ENCODE results near the gene PRKG1. TPM values are rescaled to one million over a fixed set of nuclear protein-coding genes. Genes with fewer than 3 reads are reported as not detected.

The PRKG1 gene
- total and polyA plus RNA-seq, 2 of the 8 experiments (the other 6 are each of a cell fraction or from before 2014, with no cell fraction given), result 4.2 to 15.2 TPM

GRCh38 chr10:51085204-51085603 lies 10.9 kb downstream of the PRKG1 start:
- Histone ChIP-seq H3K4me1 (replicated peaks in 1 of 4; ENCODE audit: control insufficient read depth in 3 of 4, insufficient read depth in 4 of 4, low read length in 3 of 4) (peaks cover 3 to 12% (median 10%) of the 10 kb centered on the region in 4 experiments; a peak in 6 of 7 replicates), H3K23me2 (ENCODE audit: low read depth, low read length) (no peaks in the 10 kb centered on the region), H3K27me3 (replicated peaks in 1 of 4; ENCODE audit: control insufficient read depth in 3 of 4, extremely low read depth in 1 of 4, insufficient read depth in 3 of 4, low read length in 3 of 4) (no peaks in the 10 kb centered on the region), H3K79me1 (ENCODE audit: low read depth, low read length) (no peaks in the 10 kb centered on the region), H3K18ac (ENCODE audit: extremely low read depth, low read length) (no peak overlapping the region), H2AFZ (ENCODE audit: low read length) (no peak overlapping the region), H4K20me1 (replicated peaks in 1 of 2; ENCODE audit: control insufficient read depth in 1 of 2, insufficient read depth in 2 of 2, low read length in 2 of 2) (no peaks in the 10 kb centered on the region), H3K9me3 (ENCODE audit: insufficient read depth in 2 of 2, low read depth in 1 of 2, low read length in 1 of 2) (no peaks in the 10 kb centered on the region), H3K4ac (replicated peaks; ENCODE audit: insufficient read length, low read depth, low read length) (no peak overlapping the region), H3K4me2 (ENCODE audit: insufficient read depth in 1 of 2, low read depth in 2 of 2, low read length in 2 of 2) (no peak overlapping the region), H2BK5ac (ENCODE audit: low read depth, low read length) (no peak overlapping the region), H3K36me3 (ENCODE audit: control insufficient read depth in 2 of 4, insufficient read depth in 4 of 4, low read length in 3 of 4) (no peaks in the 10 kb centered on the region), H3K27ac (ENCODE audit: low read depth, low read length) (no peak overlapping the region), H2AK5ac (ENCODE audit: low read depth, low read length) (no peak overlapping the region), H3K23ac (ENCODE audit: insufficient read length) (no peak overlapping the region), H2BK12ac (ENCODE audit: low read depth, low read length) (no peak overlapping the region), H3K4me3 (ENCODE audit: extremely low read depth in 1 of 4, insufficient read depth in 2 of 4, low read depth in 3 of 4, low read length in 4 of 4) (no peak overlapping the region), H2BK15ac (ENCODE audit: low read length) (no peak overlapping the region), H2BK120ac (replicated peaks; ENCODE audit: low read depth, low read length) (no peak overlapping the region), H2BK20ac (ENCODE audit: low read length) (no peak overlapping the region), H3K9ac (replicated peaks in 1 of 4; ENCODE audit: extremely low read depth in 1 of 4, low read depth in 3 of 4, low read length in 3 of 4) (no peak overlapping the region), H4K8ac (ENCODE audit: extremely low read depth, insufficient read depth, low read length) (no peak overlapping the region), H4K5ac (ENCODE audit: insufficient read length, low read depth, low read length) (no peak overlapping the region), H3K79me2 (ENCODE audit: control insufficient read depth in 1 of 2, insufficient read depth in 2 of 2, low read length in 2 of 2) (peaks cover 0 to 33% of the 10 kb centered on the region in 2 experiments; a peak in 3 of 4 replicates), H4K91ac (replicated peaks; ENCODE audit: insufficient read length, low read length) (no peak overlapping the region), H3K56ac (replicated peaks; ENCODE audit: insufficient read length, low read depth, low read length) (no peak overlapping the region), H3K14ac (ENCODE audit: insufficient read length) (no peak overlapping the region)
- FAIRE-seq, result no peak
- no peak for DNase-seq (ENCODE audit: low read depth in 1 of 2, low spot score in 2 of 2)
- CTCF ChIA-PET (ENCODE audit: partially characterized antibody), result interaction anchor here (0.9 to 5.4 kb wide), 5 partner anchors 9 to 875 kb away, joined by 3 to 30 read pairs (median 5); no protein-coding TSS in a partner anchor
- POLR2A ChIA-PET (ENCODE audit: partially characterized antibody), result no interaction called here
- 90% methylated on average over 5 of the region's 5 CpGs; no CpG with 5 or more reads in 1 of the 2 experiments for WGBS, 2 experiments (ENCODE audit: extremely low coverage in 1 of 2, insufficient coverage in 1 of 2, insufficient read length in 1 of 2, insufficient replicate concordance in 2 of 2, low coverage in 1 of 2, low lambda C conversion rate in 2 of 2, missing lambda C conversion rate in 1 of 2)
- TF ChIP-seq EGR1 (IDR thresholded peaks at IDR 0.05; ENCODE audit: borderline replicate concordance, low read depth, low read length) (no peak), CEBPB (IDR thresholded peaks at IDR 0.05; ENCODE audit: low read depth, low read length) (no peak), HDAC6 (IDR thresholded peaks at IDR 0.05; ENCODE audit: low read depth, low read length) (no peak), GTF2F1 (IDR thresholded peaks at IDR 0.05; ENCODE audit: borderline replicate concordance, low read depth, low read length) (no peak)

Measured in H1 (cell line).